A549 (cell line): ENCODE results near the gene CLEC2L. TPM values are rescaled to one million over a fixed set of nuclear protein-coding genes. Genes with fewer than 3 reads are reported as not detected.

Experiments used
- ATAC-seq, 2 experiments: fragments of 200-7000 bp in 1 of 2; fragments of >200 bp in 1 of 2; cut with Nextera tagmentation in 1 of 2; cut with Tn5 transposase in 1 of 2; 3 replicates each; pipeline versions ENCODE4 v1.8.0 to v1.9.1; 2018 to 2020; ENCODE audit warnings: mild to moderate bottlenecking in 1 of 2, moderate library complexity in 1 of 2
- CTCF ChIA-PET: fragments of 300-600 bp; sonication (Branson Sonifier 250); formaldehyde crosslinking; extraction: SDS; loops from one replicate; lab custom pipeline; 2021; ENCODE audit warnings: antibody characterized with exemption, inconsistent platforms; lab: Yijun Ruan, JAX
- POLR2A ChIA-PET: fragments of 350-600 bp; formaldehyde crosslinking; extraction: SDS; loops from one replicate; lab custom pipeline; 2021; ENCODE audit warnings: antibody characterized with exemption, inconsistent platforms; lab: Yijun Ruan, JAX
- DNase-seq, 2 experiments: peaks; one replicate each; pipeline versions ENCODE4 v3.0.0 to v3.0.0-alpha.2; 2011 to 2016; ENCODE audit warnings: low read depth in 1 of 2, low spot score in 1 of 2
- FAIRE-seq: peaks from 2 replicates; lab custom pipeline; 2011; peaks lifted over from hg19 to GRCh38; lab: Jason Lieb, UNC
- H3K27ac ChIP-seq, 2 experiments: fragments of >200 bp; sonication (Bioruptor Twin); formaldehyde crosslinking; 3 replicates each; pipeline ENCODE4 v1.5.1; 2016 to 2017
- H3K4me1 ChIP-seq: fragments of >200 bp; sonication (Bioruptor Twin); formaldehyde crosslinking; 3 replicates; pipeline ENCODE4 v1.6.1; 2016
- H3K4me2 ChIP-seq: fragments of >200 bp; sonication (Bioruptor Twin); formaldehyde crosslinking; 3 replicates; pipeline ENCODE4 v1.6.1; 2016
- H3K4me3 ChIP-seq: fragments of >200 bp; sonication (Bioruptor Twin); formaldehyde crosslinking; 3 replicates; pipeline ENCODE4 v1.5.1; 2016
- H3K9me3 ChIP-seq: fragments of >200 bp; sonication (Bioruptor Twin); formaldehyde crosslinking; 3 replicates; pipeline ENCODE4 v1.6.1; 2016
- BHLHE40 ChIP-seq: IDR thresholded peaks from 2 replicates; pipeline ENCODE4 v1.6.1; 2012; ENCODE audit warnings: low read depth, low read length, inconsistent platforms
- CBX2 ChIP-seq: fragments of 200-600 bp; sonication (generic); IDR thresholded peaks from 2 replicates; pipeline ENCODE4 v1.6.1; 2016; ENCODE audit warnings: low read depth, mild to moderate bottlenecking, borderline replicate concordance
- CBX8 ChIP-seq: fragments of 200-600 bp; sonication (generic); IDR thresholded peaks from 2 replicates; pipeline ENCODE4 v1.6.1; 2016
- CEBPB ChIP-seq, 2 experiments: fragments of >200 bp in 1 of 2; sonication (Bioruptor Twin) in 1 of 2; formaldehyde crosslinking in 1 of 2; IDR thresholded peaks; 2 replicates each; pipeline ENCODE4 v1.6.1; 2012 to 2016
- CHD2 ChIP-seq: fragments of 150-350 bp; IDR thresholded peaks from 2 replicates; pipeline ENCODE4 v1.6.1; 2014; ENCODE audit warnings: low read length; ENCODE audit not compliant: partially characterized antibody
- EHMT2 ChIP-seq: fragments of 200-600 bp; sonication (generic); IDR thresholded peaks from 2 replicates; pipeline ENCODE4 v1.6.1; 2016; ENCODE audit warnings: antibody characterized with exemption, low read depth, mild to moderate bottlenecking, moderate library complexity
- EP300 ChIP-seq, 2 experiments: fragments of >200 bp; sonication (Bioruptor Twin); formaldehyde crosslinking; IDR thresholded peaks; 2 replicates in 1 of 2; 3 replicates in 1 of 2; pipeline ENCODE4 v1.6.1; 2016 to 2017
- ESRRA ChIP-seq: fragments of 150-350 bp; IDR thresholded peaks from 2 replicates; pipeline ENCODE4 v1.6.1; 2014; ENCODE audit warnings: mild to moderate bottlenecking, low read length, borderline replicate concordance
- FOSL2 ChIP-seq, 2 experiments: fragments of 450-650 bp in 1 of 2; fragments of >200 bp in 1 of 2; sonication (Bioruptor Twin) in 1 of 2; formaldehyde crosslinking; IDR thresholded peaks; 2 replicates each; pipeline versions ENCODE4 v1.5.0 to v1.6.1; 2016 to 2020; ENCODE audit warnings: mild to moderate bottlenecking in 1 of 2, moderate library complexity in 1 of 2
- GATA3 ChIP-seq: IDR thresholded peaks from 2 replicates; pipeline ENCODE4 v1.6.1; 2012; ENCODE audit warnings: borderline replicate concordance
- HDAC2 ChIP-seq: fragments of 200-600 bp; sonication (generic); IDR thresholded peaks from 2 replicates; pipeline ENCODE4 v1.6.1; 2016
- HOXA7 ChIP-seq: fragments of 250-450 bp; sonication (Bioruptor Pico); IDR thresholded peaks from 2 replicates; pipeline ENCODE4 v1.5.0; 2020; ENCODE audit warnings: mild to moderate bottlenecking, moderate library complexity
- HOXB13 ChIP-seq: fragments of 250-450 bp; sonication (Bioruptor Pico); IDR thresholded peaks from 2 replicates; pipeline ENCODE4 v1.5.0; 2020; ENCODE audit warnings: low read depth, mild to moderate bottlenecking, moderate library complexity
- HOXB5 ChIP-seq: fragments of 250-450 bp; sonication (Bioruptor Pico); IDR thresholded peaks from 2 replicates; pipeline ENCODE4 v1.5.0; 2020; ENCODE audit warnings: mild to moderate bottlenecking, moderate library complexity
- JUN ChIP-seq, 2 experiments: fragments of >200 bp; sonication (Bioruptor Twin); formaldehyde crosslinking; IDR thresholded peaks; 2 replicates in 1 of 2; 3 replicates in 1 of 2; pipeline ENCODE4 v1.6.1; 2016 to 2017
- JUNB ChIP-seq: fragments of >200 bp; sonication (Bioruptor Twin); formaldehyde crosslinking; IDR thresholded peaks from 2 replicates; pipeline ENCODE4 v1.6.1; 2016
- KDM5A ChIP-seq: fragments of 200-600 bp; sonication (generic); IDR thresholded peaks from 2 replicates; pipeline ENCODE4 v1.6.1; 2016; ENCODE audit warnings: antibody characterized with exemption, mild to moderate bottlenecking
- MYC ChIP-seq: IDR thresholded peaks from 2 replicates; pipeline ENCODE4 v1.6.1; 2012; ENCODE audit warnings: mild to moderate bottlenecking, inconsistent platforms, low read length, improper control_type of control experiment, borderline replicate concordance
- NFE2L2 ChIP-seq: fragments of 150-350 bp; conservative IDR thresholded peaks from 2 replicates; pipeline ENCODE4 v1.6.1; 2014; ENCODE audit warnings: low read length
- NPAS2 ChIP-seq: fragments of 250-450 bp; sonication (Bioruptor Pico); IDR thresholded peaks from 2 replicates; pipeline ENCODE4 v1.8.0; 2022; ENCODE audit warnings: mild to moderate bottlenecking, moderate library complexity, borderline replicate concordance
- RAD21 ChIP-seq, 2 experiments: fragments of >200 bp in 1 of 2; sonication (Bioruptor Twin) in 1 of 2; formaldehyde crosslinking in 1 of 2; IDR thresholded peaks in 1 of 2; conservative IDR thresholded peaks in 1 of 2; 2 replicates in 1 of 2; 3 replicates in 1 of 2; pipeline ENCODE4 v1.6.1; 2012 to 2018; ENCODE audit warnings: inconsistent platforms in 1 of 2
- RNF2 ChIP-seq: fragments of 200-600 bp; sonication (generic); IDR thresholded peaks from 2 replicates; pipeline ENCODE4 v1.6.1; 2016; ENCODE audit warnings: low read depth, mild to moderate bottlenecking, antibody characterized with exemption, moderate library complexity, borderline replicate concordance
- SMC3 ChIP-seq: fragments of >200 bp; sonication (Bioruptor Twin); formaldehyde crosslinking; IDR thresholded peaks from 3 replicates; pipeline ENCODE4 v1.6.1; 2018; ENCODE audit warnings: inconsistent platforms
- ZSCAN20 ChIP-seq: fragments of 250-450 bp; sonication (Bioruptor Pico); IDR thresholded peaks from 2 replicates; pipeline ENCODE4 v1.8.0; 2022; ENCODE audit warnings: mild to moderate bottlenecking, moderate library complexity
- WGBS: methylation state at CpG from one replicate; pipeline ENCODE4 v1.1.6; 2017; ENCODE audit errors: missing lambda C conversion rate; 5-methylcytosine and 5-hydroxymethylcytosine counted together
- polyA minus RNA-seq: library from RNA; depleted of rRNA, polyadenylated mRNA; stranded (reverse); fragments of >200 nt; gene quantifications from 2 replicates; pipeline ENCODE4 v1.2.3, GENCODE V29; 2011; rRNA and poly(A)+ RNA removed
- polyA plus RNA-seq, 4 experiments: library from polyadenylated mRNA; depleted of rRNA in 3 of 4; stranded (reverse); fragments of >200 nt; fragmentation: RNase III in 1 of 4; extraction: RNeasy Plus Mini Kit Qiagen cat#74134 plus additional on column Dnase treatment in 1 of 4; gene quantifications; 2 replicates in 3 of 4; 3 replicates in 1 of 4; pipeline ENCODE4 v1.2.3, GENCODE V29; 2011 to 2017
- TF ChIP-seq, protein P1 (sequence below): fragments of 250-450 bp; sonication (Bioruptor Pico); IDR thresholded peaks from 2 replicates; pipeline ENCODE4 v1.5.0; 2021; ENCODE audit warnings: mild to moderate bottlenecking, moderate library complexity, borderline replicate concordance
- TF ChIP-seq, protein P2 (sequence below): fragments of >200 bp; sonication (Bioruptor Twin); formaldehyde crosslinking; IDR thresholded peaks from 2 replicates; pipeline ENCODE4 v1.6.1; 2016
- TF ChIP-seq, protein P3 (sequence below): fragments of 450-650 bp; IDR thresholded peaks from 2 replicates; pipeline ENCODE4 v1.6.1; 2014; ENCODE audit warnings: antibody characterized with exemption
- TF ChIP-seq, protein P4 (sequence below): IDR thresholded peaks from 2 replicates; pipeline ENCODE4 v1.6.1; 2012; ENCODE audit warnings: low read depth, borderline replicate concordance

The CLEC2L gene
- 0.28 TPM in 1 of 2 replicates, not detected in the other for polyA plus RNA-seq (2011; rRNA removed)
- 0.09 and 0.14 TPM in 2 replicates for polyA plus RNA-seq (2012; cell fraction: cytosol; rRNA removed)
- 0.06 and 0.24 TPM in 2 replicates for polyA plus RNA-seq (2012; cell fraction: nucleus; rRNA removed)
- 0.13 TPM in 1 of 3 replicates, not detected in the others for polyA plus RNA-seq (2017; fragmentation: RNase III; extraction: RNeasy Plus Mini Kit Qiagen cat#74134 plus additional on column Dnase treatment)
- polyA minus RNA-seq, result 0.44 TPM in 1 of 2 replicates, not detected in the other

DNA sequence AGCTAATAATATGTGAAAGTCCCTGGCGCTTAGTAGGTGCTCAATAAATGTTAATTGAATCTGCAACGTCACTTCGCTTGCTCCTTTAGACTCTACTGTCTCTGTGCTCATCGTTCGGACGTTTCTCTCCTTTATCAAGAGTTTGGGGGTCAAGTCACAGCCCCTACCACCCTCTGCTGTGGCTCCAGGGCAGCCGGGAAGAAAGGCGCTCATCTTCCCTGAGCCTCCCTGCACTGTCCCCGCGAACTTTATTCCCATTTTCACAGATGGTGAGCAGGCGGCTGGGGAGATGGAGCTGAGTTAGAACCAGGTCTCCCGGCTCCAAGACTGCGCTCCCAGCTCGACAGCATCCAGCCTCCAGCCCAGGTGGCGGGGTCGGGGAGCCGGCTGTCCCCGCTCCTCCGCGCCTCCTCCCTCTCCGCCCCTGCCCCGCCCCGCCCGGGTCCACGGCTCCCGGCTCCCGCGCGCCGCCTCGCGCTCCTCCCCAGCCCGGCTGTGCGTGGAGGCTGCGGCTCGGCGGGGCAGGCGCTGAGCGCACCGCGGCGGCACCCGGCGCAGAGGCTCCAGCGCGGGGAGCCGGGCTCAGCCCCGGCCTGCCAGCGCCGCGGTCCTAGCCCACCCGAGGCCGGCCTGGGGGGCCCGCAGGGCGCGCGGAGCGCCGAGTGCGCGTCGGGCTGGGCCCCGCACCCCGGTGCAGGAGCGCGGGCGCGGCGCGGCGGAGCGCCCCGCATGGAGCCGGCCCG, at the start of gene CLEC2L:
TSS of gene CLEC2L (plus strand) at position 487 of the 743 bp plus-strand sequence. CDS start at position 730, 243 bp downstream.
- TF ChIP-seq KDM5A (no peak), HOXB13 (CRISPR knock-in tag) (no peak), JUN (IDR thresholded peaks at IDR 0.05) (no peak), RAD21 (conservative IDR thresholded peaks at IDR 0.05 in 1 of 2, IDR thresholded peaks at IDR 0.05 in 1 of 2) (no peak), GATA3 (no peak), FOSL2 (IDR thresholded peaks at IDR 0.05) (no peak), FOSL2 (CRISPR knock-in tag; IDR thresholded peaks at IDR 0.05) (no peak), NPAS2 (CRISPR knock-in tag) (no peak), MYC (no peak), HOXA7 (CRISPR knock-in tag) (no peak), CHD2 (no peak), NFE2L2 (no peak), CEBPB (IDR thresholded peaks at IDR 0.05) (no peak), RNF2 (no peak), CBX8 (no peak), ZSCAN20 (CRISPR knock-in tag) (no peak), HOXB5 (CRISPR knock-in tag) (no peak)
- TF ChIP-seq, protein P1, sequence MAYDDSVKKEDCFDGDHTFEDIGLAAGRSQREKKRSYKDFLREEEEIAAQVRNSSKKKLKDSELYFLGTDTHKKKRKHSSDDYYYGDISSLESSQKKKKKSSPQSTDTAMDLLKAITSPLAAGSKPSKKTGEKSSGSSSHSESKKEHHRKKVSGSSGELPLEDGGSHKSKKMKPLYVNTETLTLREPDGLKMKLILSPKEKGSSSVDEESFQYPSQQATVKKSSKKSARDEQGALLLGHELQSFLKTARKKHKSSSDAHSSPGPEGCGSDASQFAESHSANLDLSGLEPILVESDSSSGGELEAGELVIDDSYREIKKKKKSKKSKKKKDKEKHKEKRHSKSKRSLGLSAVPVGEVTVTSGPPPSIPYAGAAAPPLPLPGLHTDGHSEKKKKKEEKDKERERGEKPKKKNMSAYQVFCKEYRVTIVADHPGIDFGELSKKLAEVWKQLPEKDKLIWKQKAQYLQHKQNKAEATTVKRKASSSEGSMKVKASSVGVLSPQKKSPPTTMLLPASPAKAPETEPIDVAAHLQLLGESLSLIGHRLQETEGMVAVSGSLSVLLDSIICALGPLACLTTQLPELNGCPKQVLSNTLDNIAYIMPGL, result no peak
- TF ChIP-seq, protein P2, sequence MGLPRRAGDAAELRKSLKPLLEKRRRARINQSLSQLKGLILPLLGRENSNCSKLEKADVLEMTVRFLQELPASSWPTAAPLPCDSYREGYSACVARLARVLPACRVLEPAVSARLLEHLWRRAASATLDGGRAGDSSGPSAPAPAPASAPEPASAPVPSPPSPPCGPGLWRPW, result no peak
- TF ChIP-seq, protein P3, sequence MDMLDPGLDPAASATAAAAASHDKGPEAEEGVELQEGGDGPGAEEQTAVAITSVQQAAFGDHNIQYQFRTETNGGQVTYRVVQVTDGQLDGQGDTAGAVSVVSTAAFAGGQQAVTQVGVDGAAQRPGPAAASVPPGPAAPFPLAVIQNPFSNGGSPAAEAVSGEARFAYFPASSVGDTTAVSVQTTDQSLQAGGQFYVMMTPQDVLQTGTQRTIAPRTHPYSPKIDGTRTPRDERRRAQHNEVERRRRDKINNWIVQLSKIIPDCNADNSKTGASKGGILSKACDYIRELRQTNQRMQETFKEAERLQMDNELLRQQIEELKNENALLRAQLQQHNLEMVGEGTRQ, result no peak
- H3K4me3 ChIP-seq, result peak within 1 kb of the TSS; percentile 47

DNA sequence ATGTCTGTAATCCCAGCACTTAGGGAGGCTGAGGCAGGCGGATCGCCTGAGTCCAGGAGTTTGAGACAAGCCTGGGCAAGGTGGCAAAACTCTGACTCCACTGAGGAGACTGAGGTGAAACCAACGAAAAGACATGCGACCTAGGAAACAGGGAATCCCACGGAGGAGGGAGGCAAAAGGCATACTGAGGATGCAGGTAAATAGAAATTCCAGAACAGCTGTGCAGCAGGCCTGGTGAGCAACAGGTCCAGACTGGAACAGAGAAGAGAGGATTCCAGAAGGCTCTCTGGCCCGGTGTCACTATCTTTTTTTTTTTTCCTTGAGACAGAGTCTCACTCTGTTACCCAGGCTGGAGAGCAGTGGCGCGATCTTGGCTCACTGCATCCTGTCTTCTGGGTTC, 47.3 kb upstream of the CLEC2L start:
- Histone ChIP-seq H3K9me3 (peaks cover 11% of the 10 kb centered on the region), H3K4me1 (peaks cover 22% of the 10 kb centered on the region), H3K4me3 (no peak overlapping the region), H3K27ac (no peak overlapping the region), H3K4me2 (no peak overlapping the region)
- no peak for FAIRE-seq
- ChIA-PET POLR2A (no interaction called here), CTCF (interaction anchor here (1.4 to 1.6 kb wide), 3 partner anchors 24 to 126 kb away, joined by 3 to 4 read pairs (median 3); no protein-coding TSS in a partner anchor)
- 91% methylated on average over 8 of the region's 8 CpGs for WGBS
- no peak for ATAC-seq
- TF ChIP-seq, protein P1, result no peak
- no peak for TF ChIP-seq MYC
- no peak for TF ChIP-seq HOXB13 (CRISPR knock-in tag)
- TF ChIP-seq HOXA7 (CRISPR knock-in tag), result no peak
- no peak for TF ChIP-seq EP300 (IDR thresholded peaks at IDR 0.05)
- TF ChIP-seq, protein P4, sequence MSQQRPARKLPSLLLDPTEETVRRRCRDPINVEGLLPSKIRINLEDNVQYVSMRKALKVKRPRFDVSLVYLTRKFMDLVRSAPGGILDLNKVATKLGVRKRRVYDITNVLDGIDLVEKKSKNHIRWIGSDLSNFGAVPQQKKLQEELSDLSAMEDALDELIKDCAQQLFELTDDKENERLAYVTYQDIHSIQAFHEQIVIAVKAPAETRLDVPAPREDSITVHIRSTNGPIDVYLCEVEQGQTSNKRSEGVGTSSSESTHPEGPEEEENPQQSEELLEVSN, result no peak
- TF ChIP-seq, protein P3, result no peak
- no peak for TF ChIP-seq BHLHE40
- no peak for TF ChIP-seq NFE2L2
- no peak for TF ChIP-seq GATA3
- TF ChIP-seq SMC3, result no peak
- no peak for TF ChIP-seq JUNB
- TF ChIP-seq CBX8, result no peak
- TF ChIP-seq HDAC2, result no peak
- TF ChIP-seq EHMT2, result no peak
- no peak for TF ChIP-seq CBX2
- no peak for TF ChIP-seq ESRRA
- DNase-seq, result no peak

More for the DNA sequence above, at the start of gene CLEC2L:
- peak within 1 kb of the TSS; percentile 95 for H3K4me2 ChIP-seq
- no peaks in the 10 kb centered on the region for H3K9me3 ChIP-seq
- peak in 1 of 2 experiments; percentile 25 for DNase-seq
- ChIA-PET POLR2A (no interaction called here), CTCF (no interaction called here)
- no peak for FAIRE-seq
- 16% methylated on average over 14 of the region's 75 CpGs for WGBS
- ATAC-seq, result peak; percentile 68 to 85
- H3K27ac ChIP-seq, result peak within 1 kb of the TSS in 1 of 2 experiments; percentile 80; a peak in 3 of 6 replicates
- H3K4me1 ChIP-seq, result no peaks in the 10 kb centered on the region
